Measurements from ENCODE around the gene TRPM8.

Gene TRPM8

GRCh38 chr2:234033885-234034284 is 116.7 kb downstream of the TRPM8 start (continued):
- TF ChIP-seq CSRNP3 (CRISPR knock-in tag; IDR thresholded peaks at IDR 0.05) = no peak
- no peak for TF ChIP-seq RARB (CRISPR knock-in tag; IDR thresholded peaks at IDR 0.05)
- TF ChIP-seq ZNF565 (CRISPR knock-in tag; conservative IDR thresholded peaks at IDR 0.05; ENCODE audit: low read depth) = no peak
- TF ChIP-seq OSR1 (CRISPR knock-in tag; IDR thresholded peaks at IDR 0.05) = no peak
- TF ChIP-seq ESRRG (CRISPR knock-in tag; IDR thresholded peaks at IDR 0.05) = no peak
- no peak for TF ChIP-seq TCF4 (CRISPR knock-in tag; IDR thresholded peaks at IDR 0.05; ENCODE audit: borderline replicate concordance)

- ATAC-seq = no peak
These were observed 121.1 kb downstream of the TRPM8 start for GRCh38 chr2:234038076-234038802.

More at GRCh38 chr2:234038076-234038802, 121.1 kb downstream of the TRPM8 start:
- no peak for TF ChIP-seq CREB5 (CRISPR knock-in tag; IDR thresholded peaks at IDR 0.05; ENCODE audit: low read depth)
- TF ChIP-seq POU6F1 (CRISPR knock-in tag; IDR thresholded peaks at IDR 0.05; ENCODE audit: borderline replicate concordance, low read depth) = no peak
- no peak for TF ChIP-seq CSRNP3 (CRISPR knock-in tag; IDR thresholded peaks at IDR 0.05)
- no peak for TF ChIP-seq PPARA (CRISPR knock-in tag; IDR thresholded peaks at IDR 0.05; ENCODE audit: borderline replicate concordance)
- TF ChIP-seq ZFP30 (CRISPR knock-in tag; IDR thresholded peaks at IDR 0.05) = no peak
- TF ChIP-seq CSDC2 (CRISPR knock-in tag; IDR thresholded peaks at IDR 0.05) = no peak
- no peak for TF ChIP-seq PATZ1 (CRISPR knock-in tag; IDR thresholded peaks at IDR 0.05; ENCODE audit: borderline replicate concordance)
- no peak for TF ChIP-seq OSR1 (CRISPR knock-in tag; IDR thresholded peaks at IDR 0.05)
- TF ChIP-seq ZNF8 (CRISPR knock-in tag; IDR thresholded peaks at IDR 0.05) = no peak
- no peak for TF ChIP-seq TSHZ2 (CRISPR knock-in tag; IDR thresholded peaks at IDR 0.05)
- TF ChIP-seq ARNTL (CRISPR knock-in tag; IDR thresholded peaks at IDR 0.05; ENCODE audit: borderline replicate concordance, low read depth) = no peak
- no peak for TF ChIP-seq ISL1 (CRISPR knock-in tag; IDR thresholded peaks at IDR 0.05)
